Panc1 (cell line): ENCODE data around the gene GRIFIN.

Source experiments
- POLR2AphosphoS5 ChIP-seq: IDR thresholded peaks from 2 replicates; pipeline ENCODE4 v1.6.1; 2012; ENCODE audit warnings: mild to moderate bottlenecking, low read depth, low read length, moderate library complexity
- REST ChIP-seq, 2 experiments: IDR thresholded peaks; 2 replicates each; pipeline ENCODE4 v1.6.1; 2011 to 2012; ENCODE audit warnings: low read depth in 2 of 2, control low read depth in 1 of 2, low read length in 1 of 2, mild to moderate bottlenecking in 1 of 2, moderate library complexity in 1 of 2; ENCODE audit not compliant: insufficient read depth in 1 of 2
- SIN3A ChIP-seq: IDR thresholded peaks from 2 replicates; pipeline ENCODE4 v1.6.1; 2012; ENCODE audit warnings: low read depth, mild to moderate bottlenecking, low read length, moderate library complexity, borderline replicate concordance; ENCODE audit not compliant: insufficient read depth
- TCF7L2 ChIP-seq: IDR thresholded peaks from 2 replicates; pipeline ENCODE4 v1.6.1; 2011; ENCODE audit warnings: mild to moderate bottlenecking, low read depth, low read length, inconsistent platforms
- TF ChIP-seq, protein P1 (sequence below): fragments of 450-650 bp; IDR thresholded peaks from 2 replicates; pipeline ENCODE4 v1.5.1; 2017; ENCODE audit warnings: mild to moderate bottlenecking

- no peak for TF ChIP-seq TCF7L2
- TF ChIP-seq, protein P1, sequence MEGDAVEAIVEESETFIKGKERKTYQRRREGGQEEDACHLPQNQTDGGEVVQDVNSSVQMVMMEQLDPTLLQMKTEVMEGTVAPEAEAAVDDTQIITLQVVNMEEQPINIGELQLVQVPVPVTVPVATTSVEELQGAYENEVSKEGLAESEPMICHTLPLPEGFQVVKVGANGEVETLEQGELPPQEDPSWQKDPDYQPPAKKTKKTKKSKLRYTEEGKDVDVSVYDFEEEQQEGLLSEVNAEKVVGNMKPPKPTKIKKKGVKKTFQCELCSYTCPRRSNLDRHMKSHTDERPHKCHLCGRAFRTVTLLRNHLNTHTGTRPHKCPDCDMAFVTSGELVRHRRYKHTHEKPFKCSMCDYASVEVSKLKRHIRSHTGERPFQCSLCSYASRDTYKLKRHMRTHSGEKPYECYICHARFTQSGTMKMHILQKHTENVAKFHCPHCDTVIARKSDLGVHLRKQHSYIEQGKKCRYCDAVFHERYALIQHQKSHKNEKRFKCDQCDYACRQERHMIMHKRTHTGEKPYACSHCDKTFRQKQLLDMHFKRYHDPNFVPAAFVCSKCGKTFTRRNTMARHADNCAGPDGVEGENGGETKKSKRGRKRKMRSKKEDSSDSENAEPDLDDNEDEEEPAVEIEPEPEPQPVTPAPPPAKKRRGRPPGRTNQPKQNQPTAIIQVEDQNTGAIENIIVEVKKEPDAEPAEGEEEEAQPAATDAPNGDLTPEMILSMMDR, result no peak
- TF ChIP-seq REST (IDR thresholded peaks at IDR 0.05; ENCODE audit: insufficient read depth in 1 of 2, low read depth in 2 of 2, low read length in 1 of 2), result no peak
- TF ChIP-seq POLR2AphosphoS5, result no peak
- no peak for TF ChIP-seq SIN3A
These were observed 42.3 kb downstream of the GRIFIN start for GRCh38 chr7:2433713-2434550.
